ENCODE results near the gene NTN1.
A peak's percentile ranks its signal among the peaks of the same experiment; 100 is the strongest.

The NTN1 gene

DNA sequence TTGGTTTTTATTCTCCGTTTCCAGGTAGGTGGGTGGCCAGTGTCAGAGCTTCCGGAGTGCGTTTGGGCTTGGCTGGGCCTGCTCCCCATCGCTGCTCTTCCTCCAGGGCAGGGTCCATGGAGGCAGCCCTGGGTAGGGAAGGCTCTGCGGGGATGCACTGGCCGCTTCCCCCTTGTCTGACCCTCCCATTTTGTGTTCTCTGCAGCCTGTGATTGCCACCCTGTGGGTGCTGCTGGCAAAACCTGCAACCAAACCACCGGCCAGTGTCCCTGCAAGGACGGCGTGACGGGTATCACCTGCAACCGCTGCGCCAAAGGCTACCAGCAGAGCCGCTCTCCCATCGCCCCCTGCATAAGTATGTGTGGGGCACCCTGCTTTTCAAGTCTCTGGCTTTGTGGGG is 158.3 kb downstream of the NTN1 start:
- ChIA-PET POLR2A (no interaction called here), CTCF (no interaction called here)
- no peaks in the 10 kb centered on the region for H3K27me3 ChIP-seq (replicated peaks in 2 of 5; ENCODE audit: control insufficient read depth in 4 of 5, insufficient read depth in 5 of 5, low read length in 4 of 5)
- H3K4me3 ChIP-seq (ENCODE audit: control insufficient read depth in 1 of 7, extremely low read depth in 1 of 7, insufficient read depth in 4 of 7, low read depth in 2 of 7, low read length in 6 of 7), result no peak overlapping the region
- H3K9me3 ChIP-seq (ENCODE audit: control extremely low read depth in 1 of 5, control insufficient read depth in 4 of 5, insufficient read depth in 2 of 5, low read depth in 1 of 5, low read length in 4 of 5), result peaks cover 0 to 7% (median 0%) of the 10 kb centered on the region in 5 experiments
- DNase-seq, result no peak
- H3K27ac ChIP-seq (ENCODE audit: insufficient read depth in 1 of 2, low read depth in 1 of 2, low read length in 2 of 2, poor library complexity in 1 of 2, severe bottlenecking in 2 of 2), result no peak overlapping the region
- no peaks in the 10 kb centered on the region for H3K36me3 ChIP-seq (ENCODE audit: control insufficient read depth in 4 of 4, insufficient read depth in 4 of 4, low read length in 3 of 4)
- 93% methylated on average over 13 of the region's 14 CpGs for WGBS (ENCODE audit: insufficient coverage)
- peaks cover 0 to 6% (median 0%) of the 10 kb centered on the region in 4 experiments for H3K4me1 ChIP-seq (ENCODE audit: control extremely low read depth in 1 of 4, control insufficient read depth in 4 of 4, insufficient read depth in 4 of 4, low read length in 3 of 4)

DNA sequence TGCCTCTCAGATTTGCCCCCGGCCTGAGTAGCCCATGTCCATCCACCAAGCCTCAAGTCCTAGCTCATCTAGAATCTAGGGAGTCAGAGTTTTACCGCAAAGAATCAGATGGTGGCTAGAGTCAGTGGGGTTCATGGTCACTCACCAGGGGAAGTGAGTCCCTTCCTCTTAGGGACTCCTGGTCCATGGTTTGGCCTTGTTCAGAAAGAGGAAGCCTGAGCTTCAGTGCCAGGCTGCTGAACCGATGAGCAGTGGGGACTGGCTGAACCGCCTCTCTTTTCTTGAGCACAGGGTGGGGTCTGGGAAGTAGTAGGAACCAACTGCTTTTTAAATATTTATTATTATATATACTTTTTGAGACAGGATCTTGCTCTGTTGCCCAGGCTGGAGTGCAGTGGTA is 160.3 kb downstream of the NTN1 start:
- Histone ChIP-seq H3K27ac (ENCODE audit: insufficient read depth in 1 of 2, low read depth in 1 of 2, low read length in 2 of 2, poor library complexity in 1 of 2, severe bottlenecking in 2 of 2) (no peak overlapping the region), H3K4me1 (ENCODE audit: control extremely low read depth in 1 of 4, control insufficient read depth in 4 of 4, insufficient read depth in 4 of 4, low read length in 3 of 4) (peaks cover 0 to 9% (median 0%) of the 10 kb centered on the region in 4 experiments), H3K27me3 (replicated peaks in 2 of 5; ENCODE audit: control insufficient read depth in 4 of 5, insufficient read depth in 5 of 5, low read length in 4 of 5) (peaks cover 0 to 2% (median 0%) of the 10 kb centered on the region in 5 experiments), H3K36me3 (ENCODE audit: control insufficient read depth in 4 of 4, insufficient read depth in 4 of 4, low read length in 3 of 4) (no peaks in the 10 kb centered on the region), H3K4me3 (ENCODE audit: control insufficient read depth in 1 of 7, extremely low read depth in 1 of 7, insufficient read depth in 4 of 7, low read depth in 2 of 7, low read length in 6 of 7) (no peak overlapping the region), H3K9me3 (ENCODE audit: control extremely low read depth in 1 of 5, control insufficient read depth in 4 of 5, insufficient read depth in 2 of 5, low read depth in 1 of 5, low read length in 4 of 5) (no peaks in the 10 kb centered on the region)
- POLR2A ChIA-PET, result no interaction called here
- peak in 2 of 3 donors; percentile 50 to 60 for DNase-seq
- 100% methylated on average over 2 of the region's 4 CpGs for WGBS (ENCODE audit: insufficient coverage)
- CTCF ChIA-PET, result interaction anchor here (1.2 kb wide), 1 partner anchor 162 kb away, joined by 3 read pairs; no protein-coding TSS in a partner anchor

DNA sequence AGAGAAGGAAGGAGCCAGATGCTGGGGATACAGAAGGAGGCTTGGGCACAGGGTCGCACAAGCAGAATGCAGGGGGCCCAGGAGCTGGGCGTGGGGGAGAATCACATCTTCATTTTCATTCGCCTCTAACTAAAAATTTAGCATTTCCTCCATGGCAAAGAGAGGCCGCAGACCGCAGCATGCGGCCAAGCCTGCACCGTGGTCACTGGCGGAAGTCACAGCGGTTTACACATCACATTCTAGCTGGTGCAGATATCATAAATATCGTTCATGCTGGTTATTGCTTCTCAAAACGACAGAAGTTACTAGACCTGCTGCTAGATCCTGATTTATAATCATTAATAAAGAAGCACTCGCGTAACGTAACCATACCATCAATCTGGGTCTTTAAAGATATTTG is 162.0 kb downstream of the NTN1 start:
- Histone ChIP-seq H3K27ac (ENCODE audit: insufficient read depth in 1 of 2, low read depth in 1 of 2, low read length in 2 of 2, poor library complexity in 1 of 2, severe bottlenecking in 2 of 2) (no peak overlapping the region), H3K4me1 (ENCODE audit: control extremely low read depth in 1 of 4, control insufficient read depth in 4 of 4, insufficient read depth in 4 of 4, low read length in 3 of 4) (peaks cover 0 to 9% (median 0%) of the 10 kb centered on the region in 4 experiments), H3K36me3 (ENCODE audit: control insufficient read depth in 4 of 4, insufficient read depth in 4 of 4, low read length in 3 of 4) (no peaks in the 10 kb centered on the region), H3K4me3 (ENCODE audit: control insufficient read depth in 1 of 7, extremely low read depth in 1 of 7, insufficient read depth in 4 of 7, low read depth in 2 of 7, low read length in 6 of 7) (no peak overlapping the region), H3K27me3 (replicated peaks in 2 of 5; ENCODE audit: control insufficient read depth in 4 of 5, insufficient read depth in 5 of 5, low read length in 4 of 5) (peaks cover 0 to 2% (median 0%) of the 10 kb centered on the region in 5 experiments), H3K9me3 (ENCODE audit: control extremely low read depth in 1 of 5, control insufficient read depth in 4 of 5, insufficient read depth in 2 of 5, low read depth in 1 of 5, low read length in 4 of 5) (no peaks in the 10 kb centered on the region)
- POLR2A ChIA-PET, result no interaction called here
- WGBS (ENCODE audit: insufficient coverage), result 94% methylated on average over 8 of the region's 14 CpGs
- DNase-seq, result peak in 2 of 3 donors; percentile 43 to 49
- CTCF ChIA-PET, result interaction anchor here (0.8 to 1.3 kb wide), 2 partner anchors 14 to 18 kb away, joined by 3 read pairs; no protein-coding TSS in a partner anchor

DNA sequence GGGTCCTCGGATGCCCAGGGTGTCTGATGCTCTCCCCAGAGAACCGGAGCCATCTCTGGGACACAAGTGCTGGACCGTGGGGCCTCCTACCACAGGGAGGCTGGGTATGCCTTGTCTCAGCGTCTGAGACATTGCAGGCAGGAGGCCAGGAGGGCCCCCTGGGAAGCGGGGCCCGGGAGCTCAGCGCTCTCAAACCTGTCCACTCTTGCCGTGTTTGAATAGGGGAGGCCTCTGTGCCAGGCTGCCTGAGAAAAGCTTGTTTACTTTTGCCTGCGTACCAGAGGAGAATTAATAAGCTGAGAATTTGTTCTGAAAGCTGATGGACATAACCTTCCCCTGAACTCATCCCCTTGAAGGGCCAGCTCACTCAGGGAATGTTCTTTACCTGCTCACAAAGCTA is 163.8 kb downstream of the NTN1 start:
- POLR2A ChIA-PET, result no interaction called here
- Histone ChIP-seq H3K4me3 (ENCODE audit: control insufficient read depth in 1 of 7, extremely low read depth in 1 of 7, insufficient read depth in 4 of 7, low read depth in 2 of 7, low read length in 6 of 7) (no peak overlapping the region), H3K27me3 (replicated peaks in 2 of 5; ENCODE audit: control insufficient read depth in 4 of 5, insufficient read depth in 5 of 5, low read length in 4 of 5) (peaks cover 0 to 10% (median 0%) of the 10 kb centered on the region in 5 experiments), H3K36me3 (ENCODE audit: control insufficient read depth in 4 of 4, insufficient read depth in 4 of 4, low read length in 3 of 4) (no peaks in the 10 kb centered on the region), H3K9me3 (ENCODE audit: control extremely low read depth in 1 of 5, control insufficient read depth in 4 of 5, insufficient read depth in 2 of 5, low read depth in 1 of 5, low read length in 4 of 5) (no peaks in the 10 kb centered on the region), H3K4me1 (ENCODE audit: control extremely low read depth in 1 of 4, control insufficient read depth in 4 of 4, insufficient read depth in 4 of 4, low read length in 3 of 4) (peaks cover 0 to 9% (median 0%) of the 10 kb centered on the region in 4 experiments), H3K27ac (ENCODE audit: insufficient read depth in 1 of 2, low read depth in 1 of 2, low read length in 2 of 2, poor library complexity in 1 of 2, severe bottlenecking in 2 of 2) (no peak overlapping the region)
- CTCF ChIA-PET, result interaction anchor here (1.1 kb wide), 2 partner anchors 14 to 107 kb away, joined by 3 to 4 read pairs; no protein-coding TSS in a partner anchor
- DNase-seq, result no peak
- WGBS (ENCODE audit: insufficient coverage), result 95% methylated on average over 8 of the region's 9 CpGs

DNA sequence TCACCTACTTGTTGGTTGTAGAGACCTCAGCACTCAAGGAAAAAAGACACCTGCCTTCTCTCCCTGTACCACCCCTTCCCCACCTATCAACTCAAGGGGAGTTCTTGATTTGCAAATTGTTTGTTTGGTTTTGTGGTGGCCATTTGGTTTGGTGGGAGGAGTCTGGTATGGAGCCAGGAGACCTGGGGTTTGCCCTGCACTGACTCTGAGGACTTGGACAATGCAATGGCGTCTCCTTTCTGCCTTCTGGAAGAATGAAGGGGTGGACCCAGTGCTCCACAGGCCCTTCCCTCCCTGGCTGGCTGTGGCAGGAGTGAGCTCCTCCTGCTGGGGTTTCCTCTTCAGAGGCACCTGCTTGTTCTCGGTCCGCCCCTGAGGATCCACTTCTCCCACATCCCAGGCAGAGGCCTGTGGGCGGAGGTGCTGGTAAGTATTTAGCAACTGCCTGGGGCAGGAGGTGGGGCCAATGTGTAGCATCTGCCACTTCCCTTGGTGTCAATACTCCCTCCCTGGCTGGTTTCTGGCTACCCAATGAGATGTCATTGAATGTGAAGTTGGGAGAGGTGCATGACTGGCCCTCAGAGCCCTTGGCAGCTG is 164.5 kb downstream of the NTN1 start:
- Histone ChIP-seq H3K4me1 (ENCODE audit: control extremely low read depth in 1 of 4, control insufficient read depth in 4 of 4, insufficient read depth in 4 of 4, low read length in 3 of 4) (peaks cover 0 to 9% (median 0%) of the 10 kb centered on the region in 4 experiments), H3K9me3 (ENCODE audit: control extremely low read depth in 1 of 5, control insufficient read depth in 4 of 5, insufficient read depth in 2 of 5, low read depth in 1 of 5, low read length in 4 of 5) (no peaks in the 10 kb centered on the region), H3K4me3 (ENCODE audit: control insufficient read depth in 1 of 7, extremely low read depth in 1 of 7, insufficient read depth in 4 of 7, low read depth in 2 of 7, low read length in 6 of 7) (no peak overlapping the region), H3K27me3 (replicated peaks in 2 of 5; ENCODE audit: control insufficient read depth in 4 of 5, insufficient read depth in 5 of 5, low read length in 4 of 5) (peaks cover 0 to 10% (median 0%) of the 10 kb centered on the region in 5 experiments), H3K36me3 (ENCODE audit: control insufficient read depth in 4 of 4, insufficient read depth in 4 of 4, low read length in 3 of 4) (no peaks in the 10 kb centered on the region), H3K27ac (ENCODE audit: insufficient read depth in 1 of 2, low read depth in 1 of 2, low read length in 2 of 2, poor library complexity in 1 of 2, severe bottlenecking in 2 of 2) (no peak overlapping the region)
- 67% methylated on average over 1 of the region's 4 CpGs for WGBS (ENCODE audit: insufficient coverage)
- CTCF ChIA-PET, result interaction anchor here (1.1 kb wide), 2 partner anchors 13 to 106 kb away, joined by 3 to 4 read pairs; no protein-coding TSS in a partner anchor
- POLR2A ChIA-PET, result no interaction called here
- DNase-seq, result no peak

DNA sequence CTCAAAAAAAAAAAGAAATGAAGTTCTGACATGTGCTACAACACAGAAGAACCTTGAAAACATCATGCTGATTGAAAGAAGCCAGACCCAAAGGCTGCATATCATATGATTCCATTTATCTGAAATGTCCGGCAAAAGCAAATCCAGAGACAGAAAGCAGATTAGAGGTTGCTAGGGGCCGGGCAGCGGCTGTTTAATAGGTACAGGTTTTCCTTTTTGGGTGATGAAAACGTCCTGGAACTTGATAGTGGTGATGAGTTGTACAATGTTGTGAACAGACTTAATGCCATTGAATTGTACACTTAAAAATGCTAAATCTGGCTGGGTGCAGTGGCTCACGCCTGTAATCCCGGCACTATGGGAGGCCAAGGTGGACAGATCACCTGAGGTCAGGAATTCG is 166.5 kb downstream of the NTN1 start:
- ChIA-PET CTCF (no interaction called here), POLR2A (no interaction called here)
- no peak overlapping the region for H3K27ac ChIP-seq (ENCODE audit: insufficient read depth in 1 of 2, low read depth in 1 of 2, low read length in 2 of 2, poor library complexity in 1 of 2, severe bottlenecking in 2 of 2)
- WGBS (ENCODE audit: insufficient coverage), result 79% methylated on average over 5 of the region's 7 CpGs
- no peaks in the 10 kb centered on the region for H3K9me3 ChIP-seq (ENCODE audit: control extremely low read depth in 1 of 5, control insufficient read depth in 4 of 5, insufficient read depth in 2 of 5, low read depth in 1 of 5, low read length in 4 of 5)
- H3K4me1 ChIP-seq (ENCODE audit: control extremely low read depth in 1 of 4, control insufficient read depth in 4 of 4, insufficient read depth in 4 of 4, low read length in 3 of 4), result peaks cover 0 to 2% (median 0%) of the 10 kb centered on the region in 4 experiments
- H3K36me3 ChIP-seq (ENCODE audit: control insufficient read depth in 4 of 4, insufficient read depth in 4 of 4, low read length in 3 of 4), result no peaks in the 10 kb centered on the region
- no peak for DNase-seq
- peaks cover 0 to 10% (median 0%) of the 10 kb centered on the region in 5 experiments for H3K27me3 ChIP-seq (replicated peaks in 2 of 5; ENCODE audit: control insufficient read depth in 4 of 5, insufficient read depth in 5 of 5, low read length in 4 of 5)
- no peak overlapping the region for H3K4me3 ChIP-seq (ENCODE audit: control insufficient read depth in 1 of 7, extremely low read depth in 1 of 7, insufficient read depth in 4 of 7, low read depth in 2 of 7, low read length in 6 of 7)

DNA sequence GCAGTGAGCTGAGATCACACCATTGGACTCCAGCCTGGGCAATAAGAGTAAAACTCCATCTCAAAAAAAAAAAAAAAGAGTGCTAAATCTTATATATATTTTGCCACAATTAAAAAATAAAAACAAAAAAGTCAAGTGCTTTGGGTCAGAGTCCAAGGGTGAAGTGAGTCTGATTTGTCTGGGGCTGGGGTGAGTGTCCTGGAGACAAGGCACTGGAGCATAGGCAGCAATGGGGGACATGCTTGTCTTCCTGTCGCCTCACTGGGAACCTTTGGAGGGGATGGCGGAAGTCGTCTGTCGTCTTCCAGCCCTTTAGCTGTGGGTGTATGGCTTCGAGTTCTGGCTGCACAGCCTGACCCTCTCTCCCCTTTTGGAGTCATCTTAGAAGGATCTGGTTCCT is 167.1 kb downstream of the NTN1 start:
- WGBS (ENCODE audit: insufficient coverage), result 98% methylated on average over 5 of the region's 5 CpGs
- ChIA-PET CTCF (no interaction called here), POLR2A (no interaction called here)
- peaks cover 0 to 10% (median 0%) of the 10 kb centered on the region in 5 experiments for H3K27me3 ChIP-seq (replicated peaks in 2 of 5; ENCODE audit: control insufficient read depth in 4 of 5, insufficient read depth in 5 of 5, low read length in 4 of 5)
- no peaks in the 10 kb centered on the region for H3K36me3 ChIP-seq (ENCODE audit: control insufficient read depth in 4 of 4, insufficient read depth in 4 of 4, low read length in 3 of 4)
- no peak overlapping the region for H3K4me3 ChIP-seq (ENCODE audit: control insufficient read depth in 1 of 7, extremely low read depth in 1 of 7, insufficient read depth in 4 of 7, low read depth in 2 of 7, low read length in 6 of 7)
- H3K9me3 ChIP-seq (ENCODE audit: control extremely low read depth in 1 of 5, control insufficient read depth in 4 of 5, insufficient read depth in 2 of 5, low read depth in 1 of 5, low read length in 4 of 5), result no peaks in the 10 kb centered on the region
- DNase-seq, result no peak
- peaks cover 0 to 2% (median 0%) of the 10 kb centered on the region in 4 experiments for H3K4me1 ChIP-seq (ENCODE audit: control extremely low read depth in 1 of 4, control insufficient read depth in 4 of 4, insufficient read depth in 4 of 4, low read length in 3 of 4)
- H3K27ac ChIP-seq (ENCODE audit: insufficient read depth in 1 of 2, low read depth in 1 of 2, low read length in 2 of 2, poor library complexity in 1 of 2, severe bottlenecking in 2 of 2), result no peak overlapping the region

Measured in common myeloid progenitor, CD34-positive (primary cell).